Gastrocnemius medialis (tissue), 4 donors: Measurements from ENCODE around the gene NAV3. TPM values are rescaled to one million over a fixed set of nuclear protein-coding genes. Genes with fewer than 3 reads are reported as not detected.

Source experiments
- ATAC-seq, 2 donors: fragments of 150-250 bp; one replicate each; pipeline ENCODE4 v1.9.1; 2016
- DNase-seq, 2 donors: peaks; one replicate each; pipeline ENCODE4 v3.0.0-alpha.2; 2019
- H3K27ac ChIP-seq, 4 donors: fragments of 200-600 bp; sonication (generic); 1 replicate in 1 of 4; 2 replicates in 3 of 4; pipeline ENCODE4 v1.5.1; 2016 to 2018; ENCODE audit warnings: mild to moderate bottlenecking in 2 of 4, moderate library complexity in 1 of 4
- H3K27me3 ChIP-seq, 3 donors: fragments of 200-600 bp; sonication (generic) in 2 of 3; 1 replicate in 1 of 3; 2 replicates in 2 of 3; pipeline versions ENCODE4 v1.5.1 to v1.6.0; 2016 to 2019; ENCODE audit warnings: mild to moderate bottlenecking in 1 of 3, moderate library complexity in 1 of 3
- H3K36me3 ChIP-seq, 2 donors: fragments of 200-600 bp; sonication (generic) in 1 of 2; one replicate each; pipeline ENCODE4 v1.5.1; 2017 to 2018
- H3K4me1 ChIP-seq, 2 donors: fragments of 200-600 bp; sonication (generic) in 1 of 2; one replicate each; pipeline ENCODE4 v1.5.1; 2016 to 2017; ENCODE audit warnings: mild to moderate bottlenecking in 2 of 2
- H3K4me3 ChIP-seq, 4 donors: fragments of 200-600 bp; sonication (generic) in 3 of 4; 1 replicate in 1 of 4; 2 replicates in 3 of 4; pipeline ENCODE4 v1.5.1; 2016 to 2019; ENCODE audit warnings: mild to moderate bottlenecking in 2 of 4
- H3K9me3 ChIP-seq, 3 donors: fragments of 200-600 bp; sonication (generic) in 2 of 3; 1 replicate in 1 of 3; 2 replicates in 2 of 3; pipeline ENCODE4 v1.5.1; 2016 to 2019
- CTCF ChIP-seq, 5 experiments: fragments of 450-650 bp in 3 of 5; fragments of 200-600 bp in 2 of 5; sonication (generic) in 2 of 5; IDR thresholded peaks in 4 of 5; conservative IDR thresholded peaks in 1 of 5; 1 replicate in 4 of 5; 2 replicates in 1 of 5; pipeline ENCODE4 v1.5.1; 2016 to 2019; ENCODE audit warnings: antibody characterized with exemption in 5 of 5, mild to moderate bottlenecking in 3 of 5, moderate library complexity in 3 of 5
- POLR2A ChIP-seq, 2 donors: fragments of 450-650 bp; IDR thresholded peaks; one replicate each; pipeline ENCODE4 v1.6.1; 2017; ENCODE audit warnings: antibody characterized with exemption in 2 of 2, mild to moderate bottlenecking in 2 of 2, moderate library complexity in 2 of 2
- in situ Hi-C, 4 donors: fragments of 200-750 bp; cut with MboI; loops; one replicate each; pipeline versions ENCODE4 v1.15.0 to v1.8.0; 2017; ENCODE audit warnings: low sequenced_read_pairs in 4 of 4
- intact Hi-C: fragments of 100-400 bp; cut with DNase I; formaldehyde crosslinking; loops from one replicate; pipeline ENCODE4 v1.15.1; 2023; ENCODE audit warnings: low total_unique reads
- total RNA-seq, 4 donors: library from RNA; depleted of rRNA; stranded (reverse); fragments of >200 nt; gene quantifications; one replicate each; pipeline versions ENCODE4 v1.1.0 to v1.2.3, GENCODE V29; 2016

The NAV3 gene
- total RNA-seq, 4 donors from 2014 or later: 0.87 to 2.5 (median 2.0) TPM

DNA sequence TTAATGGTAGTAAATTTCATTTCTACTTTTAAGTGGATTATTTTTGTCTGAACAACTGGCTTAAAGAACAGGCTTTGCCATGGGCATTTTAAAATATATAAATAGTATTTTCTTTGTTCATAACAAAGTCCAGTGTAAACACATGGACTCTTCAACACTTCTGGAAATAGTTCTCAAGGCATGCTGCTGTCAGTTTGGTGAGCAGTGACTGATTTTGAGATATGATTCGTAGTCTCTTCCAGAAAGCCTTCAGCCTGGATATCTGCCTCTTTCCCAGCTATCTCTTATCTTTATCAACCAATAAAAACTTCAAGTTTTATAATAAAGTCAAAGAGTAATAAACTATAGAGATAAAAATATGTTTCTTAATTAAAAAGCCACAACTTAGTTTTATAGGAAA lies 110.7 kb downstream of the NAV3 start:
- intact Hi-C loops (no loop called here), in situ Hi-C loops (no loop called here)
- no peak for ATAC-seq
- no peak for DNase-seq
- TF ChIP-seq POLR2A (IDR thresholded peaks at IDR 0.05): no peak
- H3K27ac ChIP-seq: no peak overlapping the region
- peaks cover 0 to 6% of the 10 kb centered on the region in 2 donors for H3K4me1 ChIP-seq
- no peaks in the 10 kb centered on the region for H3K27me3 ChIP-seq
- H3K36me3 ChIP-seq: no peaks in the 10 kb centered on the region
- H3K9me3 ChIP-seq: no peaks in the 10 kb centered on the region
- no peak overlapping the region for H3K4me3 ChIP-seq

GRCh38 chr12:77943466-77943865 lies 112.8 kb downstream of the NAV3 start:
- no peaks in the 10 kb centered on the region for H3K27me3 ChIP-seq
- intact Hi-C loops: no loop called here
- peaks cover 0 to 6% of the 10 kb centered on the region in 2 donors for H3K4me1 ChIP-seq
- in situ Hi-C loops: no loop called here
- no peak for ATAC-seq
- no peaks in the 10 kb centered on the region for H3K36me3 ChIP-seq
- H3K4me3 ChIP-seq: no peak overlapping the region
- TF ChIP-seq POLR2A (IDR thresholded peaks at IDR 0.05): no peak
- no peak for TF ChIP-seq CTCF (IDR thresholded peaks at IDR 0.05 in 4 of 5, conservative IDR thresholded peaks at IDR 0.05 in 1 of 5)
- no peak for DNase-seq
- no peak overlapping the region for H3K27ac ChIP-seq
- H3K9me3 ChIP-seq: no peaks in the 10 kb centered on the region

DNA sequence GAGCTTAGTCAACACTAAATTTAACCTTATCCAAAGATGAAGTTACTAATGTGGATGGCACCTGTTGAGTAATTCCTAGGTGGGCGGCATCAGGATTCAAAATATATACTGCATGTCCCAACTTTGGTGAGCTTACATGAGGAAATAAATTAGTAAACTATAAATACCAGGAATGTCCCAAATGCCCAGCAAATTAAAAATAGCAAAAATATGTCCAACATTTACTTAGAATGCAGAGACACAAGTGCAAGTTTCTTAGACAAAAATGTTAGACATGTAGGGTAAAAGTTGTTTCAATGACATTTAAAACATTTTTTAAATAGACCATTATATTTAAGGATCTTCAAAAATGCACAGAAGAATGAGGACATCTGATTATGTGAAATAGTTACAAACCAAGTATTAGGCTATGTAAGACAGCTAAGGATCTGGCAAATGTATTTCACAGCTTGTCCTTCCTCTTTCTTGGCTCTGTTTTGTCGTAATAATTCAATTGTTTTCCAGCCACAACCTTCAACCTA lies 115.9 kb downstream of the NAV3 start:
- DNase-seq (no peak), ATAC-seq (no peak)
- H3K27ac ChIP-seq: no peak overlapping the region
- TF ChIP-seq CTCF (IDR thresholded peaks at IDR 0.05 in 4 of 5, conservative IDR thresholded peaks at IDR 0.05 in 1 of 5) (no peak), POLR2A (IDR thresholded peaks at IDR 0.05) (no peak)
- no peaks in the 10 kb centered on the region for H3K9me3 ChIP-seq
- intact Hi-C loops (no loop called here), in situ Hi-C loops (no loop called here)
- no peak overlapping the region for H3K4me3 ChIP-seq
- H3K4me1 ChIP-seq: peaks cover 0 to 6% of the 10 kb centered on the region in 2 donors
- no peaks in the 10 kb centered on the region for H3K36me3 ChIP-seq
- H3K27me3 ChIP-seq: no peaks in the 10 kb centered on the region

GRCh38 chr12:77947330-77947729 lies 116.6 kb downstream of the NAV3 start:
- no peak overlapping the region for H3K27ac ChIP-seq
- ATAC-seq (no peak), DNase-seq (no peak)
- H3K4me3 ChIP-seq: no peak overlapping the region
- intact Hi-C loops (no loop called here), in situ Hi-C loops (no loop called here)
- no peaks in the 10 kb centered on the region for H3K9me3 ChIP-seq
- peaks cover 0 to 6% of the 10 kb centered on the region in 2 donors for H3K4me1 ChIP-seq
- TF ChIP-seq CTCF (IDR thresholded peaks at IDR 0.05 in 4 of 5, conservative IDR thresholded peaks at IDR 0.05 in 1 of 5): no peak
- no peaks in the 10 kb centered on the region for H3K27me3 ChIP-seq
- H3K36me3 ChIP-seq: no peaks in the 10 kb centered on the region

DNA sequence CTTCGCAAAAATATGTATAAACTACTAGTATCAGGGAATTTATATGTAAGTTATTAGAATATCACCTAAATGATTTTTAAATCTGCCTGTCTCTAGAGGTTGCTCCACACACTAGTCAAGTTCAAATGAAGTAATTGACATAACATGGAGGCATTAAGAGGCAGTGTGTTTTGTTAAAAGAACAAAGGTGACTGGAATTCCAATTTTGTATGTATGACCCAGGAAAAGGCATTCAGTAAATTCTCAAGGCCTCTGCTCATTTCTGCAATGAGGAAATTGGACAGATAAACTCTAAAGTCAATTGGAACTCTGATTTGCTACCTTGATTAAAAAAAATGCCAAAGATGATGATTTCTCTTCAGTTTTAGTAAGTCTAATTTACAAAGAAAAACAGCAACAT lies 117.1 kb downstream of the NAV3 start:
- in situ Hi-C loops: no loop called here
- no peak overlapping the region for H3K27ac ChIP-seq
- DNase-seq: no peak

More for the DNA sequence above, 117.1 kb downstream of the NAV3 start:
- Histone ChIP-seq H3K9me3 (no peaks in the 10 kb centered on the region), H3K27me3 (no peaks in the 10 kb centered on the region), H3K36me3 (no peaks in the 10 kb centered on the region), H3K4me1 (peaks cover 0 to 6% of the 10 kb centered on the region in 2 donors), H3K4me3 (no peak overlapping the region)
- intact Hi-C loops: no loop called here
- no peak for ATAC-seq
- TF ChIP-seq POLR2A (IDR thresholded peaks at IDR 0.05) (no peak), CTCF (IDR thresholded peaks at IDR 0.05 in 4 of 5, conservative IDR thresholded peaks at IDR 0.05 in 1 of 5) (no peak)
